Erythroblast (primary cell): ENCODE data around the gene SAMD7.

ENCODE experiments used
- GATA1 ChIP-seq: IDR thresholded peaks from 2 replicates; pipeline ENCODE4 v1.6.1; 2011; ENCODE audit warnings: low read depth, mild to moderate bottlenecking, control low read depth, low read length, moderate library complexity
- POLR2A ChIP-seq: IDR thresholded peaks from 2 replicates; pipeline ENCODE4 v1.6.1; 2011; ENCODE audit warnings: mild to moderate bottlenecking, low read length

DNA sequence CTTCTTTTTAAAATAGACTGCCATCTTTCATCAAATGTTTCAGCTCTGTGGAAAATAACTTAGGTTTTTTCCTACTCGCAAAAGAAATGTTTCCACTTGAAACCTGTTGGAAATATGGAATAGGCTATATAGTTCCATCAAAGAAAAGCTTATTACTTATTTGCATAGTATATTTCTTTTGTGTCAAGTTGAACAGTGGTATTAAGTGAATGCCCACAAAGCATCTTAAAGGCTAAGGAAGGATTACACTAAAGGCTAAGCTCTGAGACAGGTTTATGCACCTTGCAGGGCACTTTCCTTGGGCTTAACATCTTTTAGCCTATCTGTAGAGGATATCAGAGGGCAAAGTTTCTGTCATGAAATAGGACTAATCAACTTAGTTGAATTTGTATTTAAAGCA is at the start of gene SAMD7:
- TF ChIP-seq POLR2A, result no peak
- TF ChIP-seq GATA1, result no peak
